Mucosa of descending colon (tissue), 3 donors: ENCODE results near the gene IL11RA. TPM values are rescaled to one million over a fixed set of nuclear protein-coding genes. Genes with fewer than 3 reads are reported as not detected.

Experiments used
- ATAC-seq: fragments of 200-7000 bp; cut with Tn5 transposase; one replicate; pipeline ENCODE4 v1.9.1; 2020; ENCODE audit warnings: mild to moderate bottlenecking, moderate library complexity
- DNase-seq, 3 donors: peaks; one replicate each; pipeline ENCODE4 v3.0.0-alpha.2; 2020
- H3K36me3 ChIP-seq: fragments of 200-600 bp; one replicate; pipeline ENCODE4 v1.8.0; 2021; ENCODE audit warnings: low read depth, mild to moderate bottlenecking
- H3K4me1 ChIP-seq: fragments of 200-600 bp; one replicate; pipeline ENCODE4 v1.8.0; 2021; ENCODE audit warnings: low read depth, mild to moderate bottlenecking
- H3K4me3 ChIP-seq: fragments of 200-600 bp; one replicate; pipeline ENCODE4 v1.8.0; 2021; ENCODE audit warnings: mild to moderate bottlenecking
- H3K9me3 ChIP-seq: fragments of 200-600 bp; one replicate; pipeline ENCODE4 v1.8.0; 2021; ENCODE audit warnings: mild to moderate bottlenecking
- CTCF ChIP-seq: fragments of 200-600 bp; IDR thresholded peaks from one replicate; pipeline ENCODE4 v1.8.0; 2022; ENCODE audit warnings: antibody characterized with exemption, mild to moderate bottlenecking
- intact Hi-C, 2 donors: fragments of 100-400 bp; cut with DNase I in 1 of 2; cut with micrococcal nuclease in 1 of 2; formaldehyde crosslinking; loops; one replicate each; pipeline versions ENCODE4 v1.11.0 to v1.11.1; 2022; cut with DNase I, micrococcal nuclease
- long read RNA-seq, 2 donors: library from polyadenylated mRNA; unstranded; transcript quantifications; one replicate each; pipeline ENCODE4 v2.0.0, GENCODE V29; 2019 to 2021
- total RNA-seq, 3 donors: library from RNA; stranded (reverse); fragmentation: NEBNext Ultra II Directional in 2 of 3; extraction: Animal tissue kit (Norgen Biotek cat#: 25700) in 2 of 3; gene quantifications; one replicate each; pipeline versions ENCODE4 v1.2.1 to v1.2.4, GENCODE V29; 2021 to 2023
- donor health status: DM: no; HTN: no; CAD: no; lungs with moderate emphysema.
- donor health status: DM: no; HTN: no; CAD: no.
- donor health status: DM: no; HTN: yes; CAD: no.

Gene IL11RA
- total RNA-seq, result 10 to 100 TPM; 18.8 to 57.4 (median 41.0) TPM
- long read RNA-seq, donor 1, transcript IL11RA-202 (13 exons, 1,700 nt), result major isoform, 32 of 76 reads
- long read RNA-seq, donor 1, partial matches to known transcripts, result 17 of 76 reads
- long read RNA-seq, donor 1, other reads (novel, unspliced or antisense), result 24 of 76 reads
- long read RNA-seq, donor 2, partial matches to known transcripts, result 0 of 2 reads
- long read RNA-seq, donor 2, other reads (novel, unspliced or antisense), result 1 of 2 reads

GRCh38 chr9:34651876-34652601, at the start of gene IL11RA:
Gene IL11RA, plus strand, starts transcription at chr9:34652185. Its CDS starts 3,033 bp downstream, at chr9:34655218.
- Histone ChIP-seq H3K4me1 (peaks cover 29% of the 10 kb centered on the region), H3K4me3 (peak within 1 kb of the TSS; percentile 3), H3K36me3 (no peaks in the 10 kb centered on the region), H3K9me3 (no peaks in the 10 kb centered on the region)
- DNase-seq (peak; percentile 91 to 92 (median 92)), ATAC-seq (peak; percentile 92)
- intact Hi-C loops, result no loop called here
- TF ChIP-seq CTCF, result no peak

- no peaks in the 10 kb centered on the region for H3K9me3 ChIP-seq
- DNase-seq (peak; percentile 66 to 91 (median 87)), ATAC-seq (peak; percentile 87)
- H3K4me3 ChIP-seq, result no peak overlapping the region
- peak; percentile 79 for TF ChIP-seq CTCF
- H3K4me1 ChIP-seq, result no peaks in the 10 kb centered on the region
- H3K36me3 ChIP-seq, result no peaks in the 10 kb centered on the region
- intact Hi-C loops, result no loop called here
Observed at GRCh38 chr9:34603610-34604231, 48.3 kb upstream of the IL11RA start.

GRCh38 chr9:34606190-34606589, 45.8 kb upstream of the IL11RA start:
- no peak for TF ChIP-seq CTCF
- Histone ChIP-seq H3K4me1 (peaks cover 4% of the 10 kb centered on the region), H3K9me3 (no peaks in the 10 kb centered on the region), H3K4me3 (no peak overlapping the region), H3K36me3 (no peaks in the 10 kb centered on the region)
- intact Hi-C loops, result no loop called here
- DNase-seq (no peak), ATAC-seq (no peak)

GRCh38 chr9:34606905-34607304, 45.1 kb upstream of the IL11RA start:
- Histone ChIP-seq H3K36me3 (no peaks in the 10 kb centered on the region), H3K9me3 (no peaks in the 10 kb centered on the region), H3K4me3 (no peak overlapping the region), H3K4me1 (peaks cover 4% of the 10 kb centered on the region)
- no peak for DNase-seq
- ATAC-seq, result peak; percentile 67
- intact Hi-C loops, result no loop called here
- TF ChIP-seq CTCF, result no peak

- Histone ChIP-seq H3K9me3 (no peaks in the 10 kb centered on the region), H3K4me1 (peaks cover 4% of the 10 kb centered on the region), H3K4me3 (no peak overlapping the region), H3K36me3 (no peaks in the 10 kb centered on the region)
- DNase-seq, result no peak
- TF ChIP-seq CTCF, result no peak
- no peak for ATAC-seq
- intact Hi-C loops, result no loop called here
Observed at GRCh38 chr9:34607331-34607730, 44.7 kb upstream of the IL11RA start.
